HG03565 (cell line): Measurements from ENCODE around the gene PHF20.
"Not testable (repeated sequence)": the region's sequence is repeated elsewhere in the genome, so short reads cannot be mapped to it uniquely, and the experiment has no call there.

ENCODE experiments used
- ATAC-seq: cut with Tn5 transposase; IDR thresholded peaks from one replicate; pipeline ENCODE4 v1.9.1; 2021; ENCODE audit warnings: mild to moderate bottlenecking, moderate library complexity; ENCODE audit not compliant: unreplicated experiment

The PHF20 gene

GRCh38 chr20:35739294-35740163, 32.3 kb upstream of the PHF20 start:
- ATAC-seq: no peak

GRCh38 chr20:35741892-35742740, 29.7 kb upstream of the PHF20 start, which contains the start of gene RBM39:
Gene RBM39, minus strand, starts transcription at chr20:35742260. Its CDS starts 1,386 bp downstream, at chr20:35740874.
- peak; percentile 73 for ATAC-seq

- no peak for ATAC-seq
Measured at GRCh38 chr20:35742741-35743523, 28.9 kb upstream of the PHF20 start.

GRCh38 chr20:35743693-35744491, 27.9 kb upstream of the PHF20 start:
- ATAC-seq: no peak

- not testable (repeated sequence) for ATAC-seq
Measured at GRCh38 chr20:35744492-35744841, 27.3 kb upstream of the PHF20 start.

- ATAC-seq: no peak
Measured at GRCh38 chr20:35750611-35751010, 21.2 kb upstream of the PHF20 start.

GRCh38 chr20:35756404-35756803, 15.4 kb upstream of the PHF20 start:
- no peak for ATAC-seq

- no peak for ATAC-seq
Measured at GRCh38 chr20:35757098-35757705, 14.6 kb upstream of the PHF20 start.

- not testable (repeated sequence) for ATAC-seq
Measured at GRCh38 chr20:35761548-35761947, 10.3 kb upstream of the PHF20 start.

GRCh38 chr20:35762461-35762860, 9.4 kb upstream of the PHF20 start:
- ATAC-seq: no peak

GRCh38 chr20:35764936-35765335, 6.9 kb upstream of the PHF20 start:
- not testable (repeated sequence) for ATAC-seq

- ATAC-seq: no peak
Measured at GRCh38 chr20:35766843-35767242, 5.0 kb upstream of the PHF20 start.

GRCh38 chr20:35767683-35768481, 3.9 kb upstream of the PHF20 start:
- ATAC-seq: peak; percentile 40

GRCh38 chr20:35768731-35769664, 2.8 kb upstream of the PHF20 start:
- no peak for ATAC-seq

- ATAC-seq: no peak
Measured at GRCh38 chr20:35771367-35771688, 487 bp upstream of the PHF20 start.

- no peak for ATAC-seq
Measured at GRCh38 chr20:35772563-35773058, 796 bp downstream of the PHF20 start.

GRCh38 chr20:35773154-35773751, 1.4 kb downstream of the PHF20 start:
- no peak for ATAC-seq
